ENCODE measurements around the gene MRPS5.

DNA sequence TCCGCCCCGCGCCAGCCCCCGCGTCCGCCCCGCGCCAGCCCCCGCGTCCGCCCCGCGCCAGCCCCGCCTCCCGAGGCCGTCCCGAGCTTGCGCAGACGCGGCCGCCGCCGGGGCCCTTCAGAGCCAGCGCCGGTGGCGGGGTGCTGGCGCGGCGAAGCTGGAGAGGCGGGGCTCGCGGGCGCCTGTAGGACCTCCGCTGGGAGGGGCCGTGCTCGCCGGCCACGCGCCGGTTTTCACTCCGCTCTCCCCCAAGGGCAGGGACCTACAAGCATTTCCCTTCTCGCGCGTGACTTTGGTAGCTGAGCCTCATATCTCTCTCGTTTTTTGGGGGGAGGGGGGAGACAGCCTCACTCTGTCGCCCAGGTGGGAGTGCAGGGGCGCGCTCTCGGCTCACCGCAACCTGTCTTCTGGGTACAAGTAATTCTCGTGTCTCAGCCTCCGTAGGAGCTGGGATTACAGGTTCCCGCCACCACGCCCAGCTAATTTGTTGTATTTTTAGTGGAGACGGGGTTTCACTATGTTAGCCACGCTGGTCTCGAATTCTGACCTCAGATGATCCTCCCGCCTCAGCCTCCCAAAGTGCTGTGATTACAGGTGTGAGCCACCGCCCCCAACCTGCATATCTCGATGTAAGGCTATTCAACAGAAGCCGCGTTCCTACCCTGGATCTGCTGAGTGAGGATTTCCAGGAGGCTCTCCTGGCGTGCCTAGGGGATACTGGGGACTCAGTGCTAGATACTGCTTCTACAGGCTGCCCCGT, 38.3 kb upstream of the MRPS5 start, which contains the start of gene ZNF514:
- TF ChIP-seq MAX (IDR thresholded peaks at IDR 0.05; ENCODE audit: low read depth, low read length) (peak; percentile 48; the same call in 1 of the 2 replicates), CTCF (IDR thresholded peaks at IDR 0.05; ENCODE audit: low read depth, low read length) (no peak), POLR2A (IDR thresholded peaks at IDR 0.05; ENCODE audit: extremely low read depth, insufficient read length) (no peak)
